H9 (cell line): ENCODE measurements around the gene ITGB6. TPM values are rescaled to one million over a fixed set of nuclear protein-coding genes. Genes with fewer than 3 reads are reported as not detected.

ENCODE experiments used
- DNase-seq: peaks from one replicate; pipeline ENCODE4 v3.0.0-alpha.2; 2017
- H2AFZ ChIP-seq: one replicate; pipeline ENCODE4 v1.6.1; 2013; ENCODE audit warnings: mild to moderate bottlenecking, low read length, control low read depth, moderate library complexity
- H2AK5ac ChIP-seq: 2 replicates; pipeline ENCODE4 v1.6.1; 2013; ENCODE audit warnings: low read length, control low read depth, mixed read lengths; ENCODE audit not compliant: insufficient read length
- H2BK120ac ChIP-seq: one replicate; pipeline ENCODE4 v1.6.1; 2013; ENCODE audit warnings: low read depth, mild to moderate bottlenecking, low read length, control low read depth, inconsistent platforms; ENCODE audit not compliant: poor library complexity, severe bottlenecking
- H2BK12ac ChIP-seq: 2 replicates; pipeline ENCODE4 v1.6.1; 2013; ENCODE audit warnings: low read length, control low read depth, mixed read lengths, low read depth; ENCODE audit not compliant: insufficient read length
- H2BK15ac ChIP-seq: 2 replicates; pipeline ENCODE4 v1.6.1; 2013; ENCODE audit warnings: low read depth, low read length, control low read depth
- H2BK20ac ChIP-seq: one replicate; pipeline ENCODE4 v1.6.1; 2013; ENCODE audit warnings: low read depth, mild to moderate bottlenecking, low read length, control low read depth, inconsistent platforms; ENCODE audit not compliant: poor library complexity, severe bottlenecking
- H2BK5ac ChIP-seq: 2 replicates; pipeline ENCODE4 v1.6.1; 2013; ENCODE audit warnings: low read length, control low read depth, mixed read lengths; ENCODE audit not compliant: insufficient read length
- H3K14ac ChIP-seq: 2 replicates; pipeline ENCODE4 v1.6.1; 2013; ENCODE audit warnings: low read length, control low read depth; ENCODE audit not compliant: insufficient read depth
- H3K18ac ChIP-seq: 2 replicates; pipeline ENCODE4 v1.6.1; 2013; ENCODE audit warnings: low read depth, mild to moderate bottlenecking, mixed read lengths, low read length, control low read depth; ENCODE audit not compliant: insufficient read length
- H3K23ac ChIP-seq: 2 replicates; pipeline ENCODE4 v1.6.1; 2013; ENCODE audit warnings: low read length, control low read depth, mixed read lengths, low read depth; ENCODE audit not compliant: insufficient read length
- H3K23me2 ChIP-seq: 2 replicates; pipeline ENCODE4 v1.6.1; 2013; ENCODE audit warnings: low read depth, mild to moderate bottlenecking, mixed read lengths, low read length, control low read depth; ENCODE audit not compliant: insufficient read length, poor library complexity, severe bottlenecking
- H3K27ac ChIP-seq: 2 replicates; pipeline ENCODE4 v1.5.1; 2013; ENCODE audit warnings: low read length, control low read depth, mixed read lengths, low read depth; ENCODE audit not compliant: insufficient read length
- H3K27me3 ChIP-seq: 2 replicates; pipeline ENCODE4 v1.6.1; 2013; ENCODE audit warnings: low read length, control low read depth, inconsistent platforms; ENCODE audit not compliant: insufficient read depth
- H3K4ac ChIP-seq: 2 replicates; pipeline ENCODE4 v1.6.1; 2013; ENCODE audit warnings: low read depth, mild to moderate bottlenecking, control low read depth, inconsistent platforms, low read length, moderate library complexity
- H3K4me1 ChIP-seq: 2 replicates; pipeline ENCODE4 v1.6.1; 2013; ENCODE audit warnings: low read length, control low read depth, inconsistent platforms; ENCODE audit not compliant: insufficient read depth
- H3K4me2 ChIP-seq: 2 replicates; pipeline ENCODE4 v1.6.1; 2013; ENCODE audit warnings: low read length, control low read depth, mixed read lengths; ENCODE audit not compliant: insufficient read length, insufficient read depth
- H3K56ac ChIP-seq: 2 replicates; pipeline ENCODE4 v1.6.1; 2013; ENCODE audit warnings: low read depth, mild to moderate bottlenecking, mixed read lengths, low read length, control low read depth; ENCODE audit not compliant: insufficient read length
- H3K79me1 ChIP-seq: 2 replicates; pipeline ENCODE4 v1.6.1; 2013; ENCODE audit warnings: low read depth, mild to moderate bottlenecking, moderate library complexity, low read length, control low read depth, inconsistent platforms; ENCODE audit not compliant: insufficient read depth, poor library complexity, severe bottlenecking
- H3K79me2 ChIP-seq: 2 replicates; pipeline ENCODE4 v1.6.1; 2013; ENCODE audit warnings: low read length, control low read depth, inconsistent platforms; ENCODE audit not compliant: insufficient read depth
- H3K9ac ChIP-seq: 2 replicates; pipeline ENCODE4 v1.6.1; 2013; ENCODE audit warnings: low read length, control low read depth, mixed read lengths; ENCODE audit not compliant: insufficient read length; ENCODE audit errors: extremely low read depth
- H3K9me3 ChIP-seq: one replicate; pipeline ENCODE4 v1.6.1; 2013; ENCODE audit warnings: low read depth, low read length, inconsistent platforms; ENCODE audit not compliant: control insufficient read depth
- H3T11ph ChIP-seq: one replicate; pipeline ENCODE4 v1.6.1; 2013; ENCODE audit warnings: mild to moderate bottlenecking, low read length, control low read depth, inconsistent platforms
- H4K20me1 ChIP-seq: one replicate; pipeline ENCODE4 v1.6.1; 2013; ENCODE audit not compliant: control insufficient read depth, insufficient read length, insufficient read depth
- H4K5ac ChIP-seq: 2 replicates; pipeline ENCODE4 v1.6.1; 2013; ENCODE audit warnings: low read depth, mild to moderate bottlenecking, mixed read lengths, low read length, control low read depth; ENCODE audit not compliant: insufficient read length
- H4K8ac ChIP-seq: replicated peaks from 2 replicates; pipeline ENCODE4 v1.6.1; 2013; ENCODE audit warnings: low read length, control low read depth, mixed read lengths, low read depth; ENCODE audit not compliant: insufficient read length
- H4K91ac ChIP-seq: 2 replicates; pipeline ENCODE4 v1.6.1; 2013; ENCODE audit warnings: low read depth, mild to moderate bottlenecking, moderate library complexity, mixed read lengths, low read length, control low read depth; ENCODE audit not compliant: insufficient read length
- H3K27ac Mint-ChIP-seq, 3 experiments: 2 replicates in 2 of 3; 3 replicates in 1 of 3; pipeline ENCODE4 v1.8.0; 2020 to 2021; ENCODE audit warnings: mixed read lengths in 3 of 3, mild to moderate bottlenecking in 1 of 3, moderate library complexity in 1 of 3
- H3K27me3 Mint-ChIP-seq: 2 replicates; pipeline ENCODE4 v1.8.0; 2021; ENCODE audit warnings: low read depth, mild to moderate bottlenecking, moderate library complexity, mixed read lengths
- H3K36me3 Mint-ChIP-seq, 3 experiments: 2 replicates in 2 of 3; 3 replicates in 1 of 3; pipeline ENCODE4 v1.8.0; 2020 to 2021; ENCODE audit warnings: low read depth in 3 of 3, mixed read lengths in 3 of 3; ENCODE audit not compliant: insufficient read depth in 1 of 3
- H3K4me1 Mint-ChIP-seq, 2 experiments: 2 replicates each; pipeline ENCODE4 v1.8.0; 2020; ENCODE audit warnings: mixed read lengths in 2 of 2
- H3K4me3 Mint-ChIP-seq, 2 experiments: 2 replicates in 1 of 2; 3 replicates in 1 of 2; pipeline ENCODE4 v1.8.0; 2020 to 2021; ENCODE audit warnings: mild to moderate bottlenecking in 2 of 2, mixed read lengths in 2 of 2, moderate library complexity in 1 of 2
- H3K9me3 Mint-ChIP-seq, 2 experiments: 2 replicates in 1 of 2; 3 replicates in 1 of 2; pipeline ENCODE4 v1.8.0; 2020; ENCODE audit warnings: mild to moderate bottlenecking in 2 of 2, mixed read lengths in 2 of 2, moderate library complexity in 1 of 2
- total RNA-seq: library from RNA; stranded (reverse); gene quantifications from 2 replicates; pipeline ENCODE4 v1.2.1, GENCODE V29; 2021
- TF ChIP-seq, protein P1 (sequence below): fragments of 200-600 bp; sonication (generic); conservative IDR thresholded peaks from 3 replicates; pipeline ENCODE4 v1.8.0; 2021; ENCODE audit warnings: antibody characterized with exemption, mild to moderate bottlenecking

ITGB6 gene
- total RNA-seq, 1 experiment from 2014 or later: not detected

DNA sequence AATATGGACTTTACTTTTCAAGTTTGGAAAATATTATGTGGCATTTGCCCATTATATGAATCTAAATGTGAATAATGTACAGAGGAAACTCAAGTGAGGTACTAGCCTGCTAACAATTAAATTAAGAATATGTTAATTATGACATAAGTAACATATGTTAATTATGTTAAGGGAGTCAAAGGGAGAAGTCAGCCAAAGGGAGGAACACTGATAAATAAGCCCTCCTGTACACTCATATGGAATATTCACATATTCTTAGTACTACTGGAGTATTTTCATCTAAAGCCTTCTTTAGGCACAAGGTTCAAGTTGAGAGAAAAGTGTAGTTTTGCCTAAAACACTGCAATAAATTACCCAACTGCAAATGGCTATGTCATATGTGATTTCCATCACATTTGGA, 30.1 kb downstream of the ITGB6 start:
- no peaks in the 10 kb centered on the region for H3K36me3 Mint-ChIP-seq
- Histone ChIP-seq H3K79me1 (no peaks in the 10 kb centered on the region), H3K4ac (no peak overlapping the region), H3K27ac (no peak overlapping the region), H4K20me1 (no peaks in the 10 kb centered on the region), H3K23ac (no peak overlapping the region), H3K9me3 (no peaks in the 10 kb centered on the region), H3K23me2 (no peaks in the 10 kb centered on the region), H3K14ac (no peak overlapping the region), H4K91ac (no peak overlapping the region), H3K27me3 (no peaks in the 10 kb centered on the region), H3K79me2 (no peaks in the 10 kb centered on the region), H2BK20ac (no peak overlapping the region), H3K9ac (no peak overlapping the region), H2AK5ac (no peak overlapping the region), H3T11ph (no peak overlapping the region), H3K56ac (no peak overlapping the region), H2BK15ac (no peak overlapping the region), H3K4me2 (no peak overlapping the region), H4K8ac (no peak overlapping the region), H3K18ac (no peak overlapping the region), H2AFZ (no peak overlapping the region), H2BK5ac (no peak overlapping the region), H3K4me1 (no peaks in the 10 kb centered on the region), H4K5ac (no peak overlapping the region), H2BK12ac (no peak overlapping the region), H2BK120ac (no peak overlapping the region)
- H3K4me3 Mint-ChIP-seq: no peak overlapping the region
- TF ChIP-seq, protein P1, sequence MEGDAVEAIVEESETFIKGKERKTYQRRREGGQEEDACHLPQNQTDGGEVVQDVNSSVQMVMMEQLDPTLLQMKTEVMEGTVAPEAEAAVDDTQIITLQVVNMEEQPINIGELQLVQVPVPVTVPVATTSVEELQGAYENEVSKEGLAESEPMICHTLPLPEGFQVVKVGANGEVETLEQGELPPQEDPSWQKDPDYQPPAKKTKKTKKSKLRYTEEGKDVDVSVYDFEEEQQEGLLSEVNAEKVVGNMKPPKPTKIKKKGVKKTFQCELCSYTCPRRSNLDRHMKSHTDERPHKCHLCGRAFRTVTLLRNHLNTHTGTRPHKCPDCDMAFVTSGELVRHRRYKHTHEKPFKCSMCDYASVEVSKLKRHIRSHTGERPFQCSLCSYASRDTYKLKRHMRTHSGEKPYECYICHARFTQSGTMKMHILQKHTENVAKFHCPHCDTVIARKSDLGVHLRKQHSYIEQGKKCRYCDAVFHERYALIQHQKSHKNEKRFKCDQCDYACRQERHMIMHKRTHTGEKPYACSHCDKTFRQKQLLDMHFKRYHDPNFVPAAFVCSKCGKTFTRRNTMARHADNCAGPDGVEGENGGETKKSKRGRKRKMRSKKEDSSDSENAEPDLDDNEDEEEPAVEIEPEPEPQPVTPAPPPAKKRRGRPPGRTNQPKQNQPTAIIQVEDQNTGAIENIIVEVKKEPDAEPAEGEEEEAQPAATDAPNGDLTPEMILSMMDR: no peak
- H3K27me3 Mint-ChIP-seq: no peaks in the 10 kb centered on the region
- no peak for DNase-seq
- H3K27ac Mint-ChIP-seq: no peak overlapping the region
- H3K4me1 Mint-ChIP-seq: no peaks in the 10 kb centered on the region; a peak in 1 of 4 replicates
- no peaks in the 10 kb centered on the region for H3K9me3 Mint-ChIP-seq
